GM12878 (cell line): Measurements from ENCODE around the gene ZNF335. TPM values are rescaled to one million over a fixed set of nuclear protein-coding genes. Genes with fewer than 3 reads are reported as not detected.

ENCODE experiments used
- ATAC-seq: fragments of 200-7000 bp; cut with Tn5 transposase; 3 replicates; pipeline ENCODE4 v1.9.1; 2020; ENCODE audit warnings: mild to moderate bottlenecking, moderate library complexity
- BruUV-seq: library from RNA; stranded (reverse); fragments of 400-500 nt; replicated peaks from 2 replicates; lab custom pipeline; 2021; lab: Mats Ljungman, UMichigan
- CTCF ChIA-PET: fragments of 300-600 bp; sonication (Branson Sonifier 250); formaldehyde crosslinking; extraction: SDS; loops from one replicate; lab custom pipeline; 2021; ENCODE audit warnings: inconsistent platforms; lab: Yijun Ruan, JAX
- POLR2A ChIA-PET: fragments of 350-600 bp; formaldehyde crosslinking; extraction: SDS; loops from one replicate; lab custom pipeline; 2021; ENCODE audit warnings: inconsistent platforms; lab: Charles Lee
- RAD21 ChIA-PET: fragments of 300-600 bp; sonication (Branson Sonifier 250); formaldehyde crosslinking; loops from one replicate; lab custom pipeline; 2023; ENCODE audit warnings: antibody characterized with exemption; ENCODE audit not compliant: unreplicated experiment; lab: Charles Lee
- SMC1A ChIA-PET: fragments of 300-600 bp; sonication (Branson Sonifier 250); formaldehyde crosslinking; loops from one replicate; lab custom pipeline; 2023; ENCODE audit not compliant: unreplicated experiment, uncharacterized antibody; lab: Charles Lee
- DNase-seq: peaks from one replicate; pipeline ENCODE4 v3.0.0-alpha.2; 2011; ENCODE audit warnings: low read depth, low spot score
- FAIRE-seq: peaks from 3 replicates; lab custom pipeline; 2011; peaks lifted over from hg19 to GRCh38; lab: Jason Lieb, UNC
- H2AFZ ChIP-seq: 2 replicates; pipeline ENCODE4 v1.6.0; 2011; ENCODE audit warnings: low read depth, low read length, control low read depth; ENCODE audit not compliant: control insufficient read depth
- H3K27ac ChIP-seq: 2 replicates; pipeline ENCODE4 v1.5.1; 2011; ENCODE audit warnings: control low read depth; ENCODE audit not compliant: control insufficient read depth, insufficient read depth
- H3K27me3 ChIP-seq, 2 experiments: replicated peaks in 1 of 2; 2 replicates each; pipeline versions ENCODE4 v1.6.0 to v1.6.1; 2011; ENCODE audit warnings: low read length in 1 of 2; ENCODE audit not compliant: control insufficient read depth in 2 of 2, insufficient read depth in 2 of 2
- H3K36me3 ChIP-seq, 2 experiments: 2 replicates each; pipeline ENCODE4 v1.5.1; 2011; ENCODE audit warnings: low read length in 1 of 2; ENCODE audit not compliant: control insufficient read depth in 2 of 2, insufficient read depth in 2 of 2
- H3K4me1 ChIP-seq: 2 replicates; pipeline ENCODE4 v1.6.1; 2011; ENCODE audit warnings: mild to moderate bottlenecking, low read length, moderate library complexity, mixed read lengths; ENCODE audit not compliant: control insufficient read depth, insufficient read depth
- H3K4me2 ChIP-seq: 2 replicates; pipeline ENCODE4 v1.6.0; 2011; ENCODE audit warnings: control low read depth; ENCODE audit not compliant: control insufficient read depth, insufficient read depth
- H3K4me3 ChIP-seq: fragments of 200-600 bp; sonication (generic); 2 replicates; pipeline ENCODE4 v1.5.1; 2016
- H3K79me2 ChIP-seq: 2 replicates; pipeline ENCODE4 v1.6.0; 2011; ENCODE audit warnings: low read length; ENCODE audit not compliant: control insufficient read depth, insufficient read depth
- H3K9ac ChIP-seq: 2 replicates; pipeline ENCODE4 v1.8.0; 2011; ENCODE audit warnings: low read length, control low read depth, mixed read lengths; ENCODE audit not compliant: control insufficient read depth, insufficient read depth
- H3K9me3 ChIP-seq: replicated peaks from 3 replicates; pipeline ENCODE4 v1.5.1; 2011; ENCODE audit warnings: mild to moderate bottlenecking, low read length; ENCODE audit not compliant: control insufficient read depth, insufficient read depth
- H4K20me1 ChIP-seq: 2 replicates; pipeline ENCODE4 v1.6.0; 2011; ENCODE audit not compliant: control insufficient read depth, insufficient read depth
- ATF7 ChIP-seq: fragments of 450-650 bp; IDR thresholded peaks from 2 replicates; pipeline ENCODE4 v1.6.1; 2016; ENCODE audit warnings: low read depth, mild to moderate bottlenecking
- BCL3 ChIP-seq: IDR thresholded peaks from 2 replicates; pipeline ENCODE4 v1.6.1; 2011; ENCODE audit warnings: borderline replicate concordance, low read depth, mild to moderate bottlenecking, moderate library complexity, low read length; ENCODE audit not compliant: insufficient read depth, poor library complexity, severe bottlenecking
- CHD4 ChIP-seq: fragments of 200-600 bp; sonication (generic); IDR thresholded peaks from 2 replicates; pipeline ENCODE4 v1.6.1; 2016; ENCODE audit warnings: mild to moderate bottlenecking
- EP300 ChIP-seq, 2 experiments: fragments of 150-350 bp in 1 of 2; IDR thresholded peaks; 2 replicates each; pipeline ENCODE4 v1.6.1; 2011 to 2012; ENCODE audit warnings: low read depth in 2 of 2, low read length in 2 of 2, borderline replicate concordance in 1 of 2, improper control_type of control experiment in 1 of 2, inconsistent platforms in 1 of 2; ENCODE audit not compliant: control insufficient read depth in 1 of 2
- EZH2 ChIP-seq: IDR thresholded peaks from 2 replicates; pipeline ENCODE4 v1.6.1; 2012; ENCODE audit warnings: low read depth, mild to moderate bottlenecking, control low read depth, inconsistent platforms, low read length, borderline replicate concordance; ENCODE audit not compliant: control insufficient read depth
- MTA2 ChIP-seq: fragments of 450-650 bp; IDR thresholded peaks from 2 replicates; pipeline ENCODE4 v1.6.1; 2016; ENCODE audit warnings: low read depth, mild to moderate bottlenecking, moderate library complexity
- NFIC ChIP-seq: IDR thresholded peaks from 2 replicates; pipeline ENCODE4 v1.6.1; 2012; ENCODE audit warnings: low read depth, mild to moderate bottlenecking, inconsistent platforms, low read length, moderate library complexity
- NR2F1 ChIP-seq: fragments of 450-650 bp; conservative IDR thresholded peaks from 2 replicates; pipeline ENCODE4 v1.6.1; 2017; ENCODE audit warnings: mild to moderate bottlenecking
- RFX5 ChIP-seq: IDR thresholded peaks from 2 replicates; pipeline ENCODE4 v1.6.1; 2011; ENCODE audit warnings: low read depth, low read length, improper control_type of control experiment
- SRF ChIP-seq, 2 experiments: IDR thresholded peaks; 2 replicates each; pipeline ENCODE4 v1.6.1; 2011; ENCODE audit warnings: low read depth in 2 of 2, low read length in 2 of 2, mild to moderate bottlenecking in 1 of 2, moderate library complexity in 1 of 2
- STAT3 ChIP-seq: IDR thresholded peaks from 2 replicates; pipeline ENCODE4 v1.6.1; 2011; ENCODE audit warnings: low read depth, low read length, improper control_type of control experiment
- ZNF207 ChIP-seq: fragments of 450-650 bp; IDR thresholded peaks from 2 replicates; pipeline ENCODE4 v1.6.1; 2014; ENCODE audit warnings: antibody characterized with exemption, mild to moderate bottlenecking, borderline replicate concordance
- WGBS: methylation state at CpG from one replicate; pipeline ENCODE4 v1.1.6; 2016; ENCODE audit warnings: low lambda C conversion rate; ENCODE audit not compliant: insufficient replicate concordance, insufficient coverage; ENCODE audit errors: missing lambda C conversion rate; 5-methylcytosine and 5-hydroxymethylcytosine counted together
- in situ Hi-C: fragments of 300-500 bp; cut with MboI; formaldehyde crosslinking; loops from 9 replicates; pipeline ENCODE4 v1.14.3; 2018; ENCODE audit warnings: mixed read lengths
- intact Hi-C: fragments of 100-400 bp; cut with micrococcal nuclease; formaldehyde crosslinking; loops from one replicate; pipeline ENCODE4 v1.14.2; 2022; ENCODE audit not compliant: unreplicated experiment
- polyA plus RNA-seq, 11 experiments: library from polyadenylated mRNA; depleted of rRNA in 4 of 11; unstranded in 6 of 11; stranded (reverse) in 5 of 11; fragments of >200 nt; fragmentation: Nextera tagmentation in 4 of 11; fragmentation: Illumina TruSeq in 1 of 11; extraction: Ambion mirVana in 4 of 11; extraction: Trizol in 1 of 11; gene quantifications; 1 replicate in 1 of 11; 2 replicates in 10 of 11; pipeline versions ENCODE4 v1.2.1 to v1.2.3, GENCODE V29; 2011 to 2016; ENCODE audit warnings: inconsistent platforms in 2 of 11, missing spikeins in 2 of 11, low read depth in 1 of 11
- total RNA-seq, 4 experiments: library from RNA; depleted of rRNA in 3 of 4; stranded (reverse); fragments of >200 nt in 3 of 4; fragmentation: Illumina TruSeq in 1 of 4; extraction: Trizol in 1 of 4; gene quantifications; 2 replicates each; pipeline versions ENCODE4 v1.2.1 to v1.2.3, GENCODE V29; 2013 to 2021
- TF ChIP-seq, protein P1 (sequence below): fragments of 450-650 bp; IDR thresholded peaks from 2 replicates; pipeline ENCODE4 v1.6.1; 2016; ENCODE audit warnings: mild to moderate bottlenecking
- TF ChIP-seq, protein P2 (sequence below): fragments of 450-650 bp; IDR thresholded peaks from 2 replicates; pipeline ENCODE4 v1.6.1; 2017; ENCODE audit warnings: borderline replicate concordance

ZNF335 gene
- total and polyA plus RNA-seq, 10 of the 15 experiments (the other 5 are each of a cell fraction or from before 2014, with no cell fraction given): 0.74 to 30.1 (median 14.5) TPM

GRCh38 chr20:45935416-45936046 lies 36.5 kb downstream of the ZNF335 start (continued):
- peak; percentile 49; the same call in 1 of the 2 replicates for TF ChIP-seq MTA2
- TF ChIP-seq, all 136 proteins: peak for 20

DNA sequence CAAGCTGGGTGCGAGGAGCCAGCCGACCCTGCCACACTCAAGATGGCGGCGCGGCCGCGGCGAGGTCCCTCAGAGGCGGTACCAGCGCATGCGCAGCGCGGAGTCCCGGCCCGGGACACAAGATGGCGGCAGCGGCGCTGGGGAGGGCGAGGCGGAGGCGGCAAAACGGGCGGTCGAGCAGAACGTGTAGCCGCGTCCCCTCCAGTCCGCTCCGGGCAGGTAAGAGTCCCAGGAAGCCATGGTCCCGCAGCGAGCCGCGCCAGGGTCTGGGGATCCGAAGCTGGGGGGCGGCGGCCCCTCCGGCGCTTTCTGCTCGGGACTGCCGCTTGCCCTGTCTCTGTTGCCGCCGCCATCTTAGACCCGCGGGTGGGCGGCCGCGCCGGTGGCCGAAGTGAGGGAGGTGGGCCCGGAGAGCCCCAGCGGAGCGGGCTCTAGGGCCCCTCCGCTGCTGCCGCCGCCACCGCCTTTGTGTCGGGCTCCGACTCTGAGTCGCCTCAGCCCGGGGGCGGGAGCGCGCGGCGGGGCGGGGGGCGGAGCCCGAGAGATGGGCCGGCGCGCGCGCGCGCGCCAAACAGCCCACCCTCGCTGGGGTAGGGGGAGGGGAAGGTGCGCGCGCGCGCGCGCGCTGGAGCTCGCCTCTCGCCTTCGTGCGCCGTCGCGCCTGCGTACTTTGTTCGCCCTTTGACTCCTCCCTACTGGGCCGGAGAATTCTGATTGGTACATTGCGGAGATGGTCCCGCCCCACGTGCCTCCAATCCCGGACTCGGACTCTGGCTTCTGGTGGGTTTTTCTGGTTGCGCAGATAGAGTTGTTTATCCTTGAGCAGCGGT lies 37.2 kb downstream of the ZNF335 start, which contains the start of gene PCIF1:
Gene PCIF1, plus strand, starts transcription at position 98 of the 830 bp plus-strand sequence. CDS start 4,317 bp downstream, outside the sequence.
- ChIA-PET RAD21 (interaction anchor here (1.0 to 5.5 kb wide), 12 partner anchors 12 to 122 kb away, joined by 3 to 66 read pairs (median 7); partner anchors contain the start of gene ZSWIM1), SMC1A (interaction anchor here (1.0 to 4.1 kb wide), 12 partner anchors 12 to 136 kb away, joined by 3 to 33 read pairs (median 5); partner anchors contain the start of genes ACOT8, CTSA, NEURL2 and SNX21), CTCF (interaction anchor here (0.7 to 6.5 kb wide), 14 partner anchors 15 to 135 kb away, joined by 3 to 79 read pairs (median 4); partner anchors contain the start of gene ZSWIM1), POLR2A (interaction anchor here (0.6 to 2.9 kb wide), 37 partner anchors 8 to 1057 kb away, joined by 3 to 50 read pairs (median 5); partner anchors contain the start of genes ACOT8, CTSA, NEURL2 and PLTP)
- DNase-seq (peak; percentile 93), ATAC-seq (peak; percentile 87), FAIRE-seq (peak; percentile 96)
- peak within 1 kb of the TSS; percentile 81 for H3K4me3 ChIP-seq
- no peaks in the 10 kb centered on the region for H4K20me1 ChIP-seq
- no TSS peak for BruUV-seq
- peak within 1 kb of the TSS; percentile 91 for H2AFZ ChIP-seq
- H3K4me1 ChIP-seq: peaks cover 5% of the 10 kb centered on the region; the same call in 1 of the 2 replicates
- H3K36me3 ChIP-seq: peaks cover 10 to 12% of the 10 kb centered on the region in 2 experiments; a peak in 3 of 4 replicates
- in situ Hi-C loops: no loop called here
- no peaks in the 10 kb centered on the region for H3K27me3 ChIP-seq
- intact Hi-C loops: loop anchor here (1.0 to 2.0 kb wide), 3 partner anchors 36 to 78 kb away; partner anchors contain the start of genes ACOT8, CTSA, NEURL2 and ZSWIM3
- H3K4me2 ChIP-seq: peak within 1 kb of the TSS; percentile 93
- no peaks in the 10 kb centered on the region for H3K9me3 ChIP-seq
- H3K27ac ChIP-seq: peak within 1 kb of the TSS; percentile 97
- 1% methylated on average over 60 of the region's 102 CpGs for WGBS
- H3K79me2 ChIP-seq: peaks cover 23% of the 10 kb centered on the region
- H3K9ac ChIP-seq: peak within 1 kb of the TSS; percentile 97
- TF ChIP-seq BCL3: peak; percentile 6
- TF ChIP-seq, protein P1, sequence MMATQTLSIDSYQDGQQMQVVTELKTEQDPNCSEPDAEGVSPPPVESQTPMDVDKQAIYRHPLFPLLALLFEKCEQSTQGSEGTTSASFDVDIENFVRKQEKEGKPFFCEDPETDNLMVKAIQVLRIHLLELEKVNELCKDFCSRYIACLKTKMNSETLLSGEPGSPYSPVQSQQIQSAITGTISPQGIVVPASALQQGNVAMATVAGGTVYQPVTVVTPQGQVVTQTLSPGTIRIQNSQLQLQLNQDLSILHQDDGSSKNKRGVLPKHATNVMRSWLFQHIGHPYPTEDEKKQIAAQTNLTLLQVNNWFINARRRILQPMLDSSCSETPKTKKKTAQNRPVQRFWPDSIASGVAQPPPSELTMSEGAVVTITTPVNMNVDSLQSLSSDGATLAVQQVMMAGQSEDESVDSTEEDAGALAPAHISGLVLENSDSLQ: peak; percentile 72; the same call in 1 of the 2 replicates
- TF ChIP-seq, protein P2, sequence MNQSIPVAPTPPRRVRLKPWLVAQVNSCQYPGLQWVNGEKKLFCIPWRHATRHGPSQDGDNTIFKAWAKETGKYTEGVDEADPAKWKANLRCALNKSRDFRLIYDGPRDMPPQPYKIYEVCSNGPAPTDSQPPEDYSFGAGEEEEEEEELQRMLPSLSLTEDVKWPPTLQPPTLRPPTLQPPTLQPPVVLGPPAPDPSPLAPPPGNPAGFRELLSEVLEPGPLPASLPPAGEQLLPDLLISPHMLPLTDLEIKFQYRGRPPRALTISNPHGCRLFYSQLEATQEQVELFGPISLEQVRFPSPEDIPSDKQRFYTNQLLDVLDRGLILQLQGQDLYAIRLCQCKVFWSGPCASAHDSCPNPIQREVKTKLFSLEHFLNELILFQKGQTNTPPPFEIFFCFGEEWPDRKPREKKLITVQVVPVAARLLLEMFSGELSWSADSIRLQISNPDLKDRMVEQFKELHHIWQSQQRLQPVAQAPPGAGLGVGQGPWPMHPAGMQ: no peak
- TF ChIP-seq ZNF207: peak; percentile 67; the same call in 1 of the 2 replicates
- TF ChIP-seq STAT3: no peak
- TF ChIP-seq EP300 (IDR thresholded peaks at IDR 0.05; ENCODE audit: borderline replicate concordance in 1 of 2, control insufficient read depth in 1 of 2, low read depth in 2 of 2, low read length in 2 of 2): no peak
- no peak for TF ChIP-seq RFX5
- TF ChIP-seq NR2F1: peak; percentile 33; the same call in 1 of the 2 replicates
- no peak for TF ChIP-seq NFIC
- no peak for TF ChIP-seq ATF7
- TF ChIP-seq SRF (IDR thresholded peaks at IDR 0.05; ENCODE audit: low read depth in 2 of 2, low read length in 2 of 2): no peak
- no peak for TF ChIP-seq CHD4
- TF ChIP-seq EZH2: no peak
